Activated naive CD4-positive, alpha-beta T cell treated with Interleukin-2 at 50 U/mL for 16 hours (primary cell): ENCODE data around the gene IFT25.
"Not testable (repeated sequence)": the region's sequence is repeated elsewhere in the genome, so short reads cannot be mapped to it uniquely, and the experiment has no call there.

Source experiments
- DNase-seq: peaks from one replicate; pipeline ENCODE4 v3.0.0-alpha.2; 2020

IFT25 gene

DNA sequence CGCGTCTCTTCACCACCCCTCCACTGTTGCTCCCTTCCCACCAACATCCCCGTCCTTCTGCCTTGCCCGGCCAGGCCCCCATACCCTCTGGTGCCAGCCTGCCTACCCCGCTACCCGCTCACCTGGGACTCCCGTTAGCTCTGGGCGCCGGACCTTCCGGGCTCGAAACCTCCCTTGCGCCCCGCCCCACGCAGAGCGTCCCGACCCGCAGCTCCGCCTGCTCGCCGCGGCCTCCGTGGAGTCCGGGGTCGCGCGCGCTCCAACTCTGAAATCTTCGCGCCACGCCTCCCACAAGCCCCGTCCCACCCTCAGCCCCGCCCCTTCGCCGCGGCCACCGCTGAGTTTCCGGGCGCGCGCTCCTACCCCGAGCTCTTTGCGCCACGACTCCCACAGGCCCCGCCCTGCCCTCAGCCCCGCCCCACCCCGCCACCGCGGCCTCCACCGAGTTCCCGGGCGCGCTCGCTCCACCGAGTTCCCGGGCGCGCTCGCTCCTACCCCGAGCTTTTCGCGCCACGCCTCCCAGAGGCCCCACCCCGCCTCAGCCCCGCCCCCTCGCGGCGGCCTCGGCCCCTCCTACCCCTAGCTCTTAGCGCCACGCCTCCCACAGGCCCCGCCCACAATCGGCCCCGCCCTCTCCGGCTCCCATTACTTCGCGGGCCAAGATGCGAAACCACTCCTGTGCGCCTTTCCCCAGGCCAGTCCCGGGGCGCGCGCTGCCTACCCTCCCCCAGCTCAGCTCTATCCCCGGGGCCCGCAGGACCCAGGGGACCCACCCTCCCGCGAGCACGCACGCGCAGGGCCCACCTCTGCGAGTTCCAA lies at the start of gene IFT25:
Gene IFT25 (minus strand): TSS at position 267 of the 819 bp plus-strand sequence. CDS start 5,617 bp downstream, outside the sequence.
- peak; percentile 98 for DNase-seq

DNA sequence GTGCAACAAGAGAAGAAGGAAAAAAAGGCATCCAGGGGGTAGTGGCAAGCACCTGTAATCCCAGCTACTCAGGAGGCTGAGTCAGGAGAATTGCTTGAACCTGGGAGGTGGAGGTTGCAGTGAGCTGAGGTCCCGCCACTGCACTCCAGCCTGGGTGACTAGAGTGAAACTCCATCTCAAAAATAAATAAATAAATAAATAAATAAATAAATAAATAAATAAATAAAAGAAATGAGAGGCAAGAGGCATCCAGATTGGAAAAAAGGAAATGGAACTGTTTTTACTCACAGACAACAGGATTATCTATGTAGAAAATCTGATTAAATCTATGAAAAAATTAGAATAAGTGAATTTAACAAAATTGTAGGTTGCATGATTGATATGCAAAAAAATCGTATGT lies 49.0 kb upstream of the IFT25 start:
- not testable (repeated sequence) for DNase-seq

- no peak for DNase-seq
Measured at GRCh38 chr1:53992085-53992874, 46.8 kb upstream of the IFT25 start.

DNA sequence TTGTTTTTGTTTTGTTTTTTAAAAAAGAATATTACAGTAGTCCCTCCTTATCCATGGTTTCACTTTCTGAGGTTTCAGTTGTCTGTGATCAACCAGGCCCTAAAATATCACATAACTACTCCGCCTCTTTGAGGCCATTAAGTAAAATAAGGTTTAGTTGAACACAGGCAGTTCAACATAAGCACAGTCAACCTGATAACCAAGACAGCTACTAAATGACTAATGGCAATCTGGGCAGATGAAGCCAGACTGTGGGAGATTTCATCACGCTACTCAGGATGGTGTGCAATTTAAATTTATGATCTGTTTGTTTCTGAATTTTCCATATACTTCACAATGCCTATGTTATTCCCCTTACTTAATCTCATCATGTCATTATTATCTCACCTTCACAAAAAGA lies 42.4 kb upstream of the IFT25 start:
- DNase-seq = no peak

GRCh38 chr1:53986458-53986857 lies 41.0 kb upstream of the IFT25 start:
- no peak for DNase-seq

GRCh38 chr1:53984726-53985125 lies 39.2 kb upstream of the IFT25 start:
- DNase-seq = no peak

- no peak for DNase-seq
Measured at GRCh38 chr1:53982763-53983104, 37.2 kb upstream of the IFT25 start.

GRCh38 chr1:53982034-53982762 lies 36.7 kb upstream of the IFT25 start:
- DNase-seq = no peak

DNA sequence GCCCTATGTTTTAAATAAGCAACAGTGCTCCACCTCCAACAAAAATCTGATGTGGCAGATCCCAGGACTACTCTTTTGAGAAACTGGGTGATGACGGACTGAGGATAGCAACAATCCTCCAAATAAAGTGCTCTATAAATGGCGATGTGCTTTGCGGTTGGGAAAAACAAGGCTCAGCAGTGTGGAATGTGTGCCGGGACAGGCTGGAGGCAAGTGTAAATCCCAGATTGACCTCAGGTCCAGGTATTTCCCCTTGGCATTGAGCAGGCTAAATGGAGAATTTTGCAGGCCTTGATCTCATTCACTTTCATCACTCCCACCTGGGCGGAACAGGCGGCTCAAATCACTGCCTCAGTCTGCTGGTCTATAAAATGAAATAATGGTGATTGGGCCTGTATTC lies 35.7 kb upstream of the IFT25 start:
- DNase-seq = no peak

DNA sequence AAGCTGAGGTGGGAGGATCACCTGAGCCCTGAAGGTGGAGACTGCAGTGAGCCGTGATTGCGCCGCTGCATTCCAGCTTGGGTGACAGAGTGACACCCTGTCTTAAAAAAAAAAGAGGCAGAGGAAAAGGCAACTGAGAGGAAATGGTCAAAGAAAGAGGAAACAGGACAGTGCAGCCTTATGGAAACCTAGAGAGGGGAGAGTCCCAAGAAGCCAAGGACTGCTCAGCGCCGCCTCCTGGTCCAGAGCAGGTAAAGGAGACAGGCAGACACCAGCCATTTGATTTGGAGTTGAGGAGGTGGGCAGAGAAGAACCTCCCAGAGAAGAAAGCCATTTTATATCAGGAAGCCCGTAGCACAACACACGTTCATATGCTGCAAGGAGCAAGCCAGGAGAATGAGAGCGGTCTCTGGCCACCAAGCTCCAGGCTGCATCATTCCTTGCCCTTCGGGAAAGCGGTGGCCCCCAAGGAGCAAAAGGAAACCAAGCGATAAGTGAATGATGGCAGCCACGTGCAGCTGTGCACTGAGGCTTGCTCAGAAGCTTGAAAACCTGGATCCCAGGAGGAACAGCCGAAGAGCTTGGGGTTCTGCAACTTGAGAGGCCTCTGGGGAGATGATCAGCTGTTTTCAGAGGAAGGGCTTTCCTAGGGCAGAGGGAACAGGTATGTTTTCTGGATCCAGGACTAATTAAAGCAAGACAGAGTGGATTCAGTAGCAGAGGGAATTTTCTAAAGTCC lies 34.4 kb upstream of the IFT25 start:
- DNase-seq = no peak

- no peak for DNase-seq
Measured at GRCh38 chr1:53975861-53976260, 30.4 kb upstream of the IFT25 start.

DNA sequence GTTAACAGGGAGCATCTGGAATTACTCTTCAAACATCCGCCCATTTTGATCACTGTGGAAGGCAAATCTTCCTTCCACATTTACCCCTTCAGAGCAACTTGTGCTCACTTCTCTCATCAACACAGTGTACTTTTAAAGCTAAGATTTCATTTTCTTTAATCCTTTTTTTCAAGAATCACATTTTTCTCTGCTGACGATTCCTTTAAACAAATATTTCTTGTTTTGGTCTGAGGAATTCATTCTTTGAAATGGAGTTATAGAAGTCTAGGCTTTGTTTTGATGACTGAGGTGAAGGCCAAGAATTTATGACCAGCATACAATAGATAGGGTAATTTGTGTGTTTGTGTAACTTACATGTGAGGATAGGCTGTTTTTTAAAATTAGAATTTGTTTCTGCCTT lies 26.2 kb upstream of the IFT25 start:
- no peak for DNase-seq

GRCh38 chr1:53969323-53969722 lies 23.8 kb upstream of the IFT25 start:
- DNase-seq = not testable (repeated sequence)

DNA sequence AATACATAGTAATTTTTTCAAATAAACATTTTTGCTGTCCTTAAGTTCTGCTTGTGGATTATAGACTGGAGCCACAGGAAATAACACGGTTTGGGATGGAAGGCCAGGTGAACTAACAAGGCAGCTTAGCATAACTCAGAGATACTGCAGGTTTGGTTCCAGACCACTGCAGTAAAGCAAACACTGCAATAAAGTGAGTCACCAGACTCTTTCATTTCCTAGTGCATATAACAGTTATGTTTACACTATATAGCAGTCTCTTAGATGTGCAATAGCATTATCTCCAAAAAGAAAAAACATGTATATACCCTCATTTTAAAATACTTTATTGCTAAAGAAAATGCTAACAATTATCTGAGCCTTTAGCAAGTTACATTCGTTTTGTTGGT lies 22.6 kb upstream of the IFT25 start:
- no peak for DNase-seq

- DNase-seq = no peak
Measured at GRCh38 chr1:53967409-53968124, 22.1 kb upstream of the IFT25 start.

- DNase-seq = no peak
Measured at GRCh38 chr1:53966794-53967193, 21.3 kb upstream of the IFT25 start.

- no peak for DNase-seq
Measured at GRCh38 chr1:53964109-53964508, 18.6 kb upstream of the IFT25 start.

DNA sequence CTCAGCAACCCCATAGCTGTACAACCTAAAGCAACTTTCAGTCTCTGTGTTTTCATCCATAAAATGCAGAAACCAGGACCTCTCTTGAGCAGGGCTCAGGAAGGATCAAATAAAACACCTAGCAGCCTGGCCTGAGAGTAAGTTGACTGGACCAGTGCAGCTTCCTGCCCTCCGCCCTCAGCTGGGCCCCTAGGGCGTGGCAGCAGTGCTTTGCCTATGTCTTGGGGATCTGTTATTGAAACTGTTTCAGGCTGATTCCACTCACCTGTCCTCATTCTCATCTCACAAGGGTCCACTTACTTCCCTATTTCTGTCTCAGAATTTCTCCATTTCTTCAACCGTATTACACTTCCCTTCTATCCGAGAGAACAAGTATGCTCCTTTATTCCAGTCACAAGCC lies 18.0 kb upstream of the IFT25 start:
- no peak for DNase-seq

DNA sequence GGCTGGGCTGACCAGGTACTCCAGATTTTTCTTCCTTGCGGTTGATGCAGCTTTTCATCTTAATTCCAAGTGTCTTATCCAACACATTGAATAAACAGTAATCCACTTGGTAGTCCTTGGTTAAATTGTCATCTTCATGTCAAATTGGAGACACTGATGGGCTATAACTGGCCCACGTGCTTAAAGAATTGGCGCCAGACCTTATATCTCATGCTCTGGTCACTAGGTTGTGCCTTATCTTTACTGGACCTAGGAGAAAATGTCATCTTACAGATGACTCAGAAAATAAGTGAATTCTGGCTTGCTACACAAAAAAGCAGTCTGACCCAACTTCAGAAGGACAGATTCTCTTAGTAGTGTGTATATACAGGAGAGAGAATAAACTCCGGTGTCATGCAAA lies 16.9 kb upstream of the IFT25 start:
- no peak for DNase-seq

GRCh38 chr1:53959664-53960250 lies 14.3 kb upstream of the IFT25 start:
- DNase-seq = no peak

- no peak for DNase-seq
Measured at GRCh38 chr1:53957194-53957818, 11.8 kb upstream of the IFT25 start.
